Activated CD8-positive, alpha-beta memory T cell treated with anti-CD3 and anti-CD28 coated beads for 36 hours (primary cell): ENCODE results near the gene PODNL1. TPM values are rescaled to one million over a fixed set of nuclear protein-coding genes. Genes with fewer than 3 reads are reported as not detected.

ENCODE experiments used
- CTCF ChIA-PET: fragments of 350-600 bp; sonication (Branson Sonifier 250); formaldehyde crosslinking; loops from one replicate; lab custom pipeline; 2021; ENCODE audit warnings: antibody characterized with exemption; lab: Charles Lee
- POLR2A ChIA-PET: fragments of 350-600 bp; sonication (Branson Sonifier 250); formaldehyde crosslinking; loops from one replicate; lab custom pipeline; 2021; ENCODE audit warnings: antibody characterized with exemption; lab: Charles Lee
- total RNA-seq, 2 experiments: library from RNA; stranded (reverse); gene quantifications; one replicate each; pipeline ENCODE4 v1.2.3, GENCODE V29; 2021

Gene PODNL1
- total RNA-seq, 2 experiments from 2014 or later, result 0.21 TPM; not detected in 1

- ChIA-PET POLR2A (interaction anchor here (0.6 kb wide), 1 partner anchor 468 kb away, joined by 3 read pairs; no protein-coding TSS in a partner anchor), CTCF (interaction anchor here (0.9 to 1.9 kb wide), 5 partner anchors 15 to 188 kb away, joined by 3 to 6 read pairs (median 5); partner anchors contain the start of gene IL27RA)
Measured at GRCh38 chr19:13887517-13887916, 50.7 kb downstream of the PODNL1 start.

- ChIA-PET POLR2A (interaction anchor here (0.5 kb wide), 1 partner anchor 132 kb away, joined by 3 read pairs; no protein-coding TSS in a partner anchor), CTCF (interaction anchor here (0.6 to 1.9 kb wide), 10 partner anchors 11 to 188 kb away, joined by 3 to 6 read pairs (median 4); partner anchors contain the start of gene IL27RA)
Measured at GRCh38 chr19:13887018-13887436, 51.2 kb downstream of the PODNL1 start.

GRCh38 chr19:13885826-13886365, 52.3 kb downstream of the PODNL1 start:
- POLR2A ChIA-PET, result interaction anchor here (0.5 kb wide), 1 partner anchor 156 kb away, joined by 3 read pairs; no protein-coding TSS in a partner anchor
- CTCF ChIA-PET, result interaction anchor here (0.7 to 1.9 kb wide), 7 partner anchors 17 to 463 kb away, joined by 3 to 5 read pairs (median 3); no protein-coding TSS in a partner anchor

GRCh38 chr19:13884726-13885591, 53.3 kb downstream of the PODNL1 start:
- ChIA-PET POLR2A (no interaction called here), CTCF (interaction anchor here (0.6 to 1.5 kb wide), 6 partner anchors 46 to 464 kb away, joined by 3 read pairs; no protein-coding TSS in a partner anchor)

- ChIA-PET POLR2A (no interaction called here), CTCF (interaction anchor here (0.5 to 1.8 kb wide), 3 partner anchors 164 to 296 kb away, joined by 3 to 5 read pairs (median 3); no protein-coding TSS in a partner anchor)
Measured at GRCh38 chr19:13883516-13884064, 54.6 kb downstream of the PODNL1 start.

GRCh38 chr19:13882836-13883235, 55.4 kb downstream of the PODNL1 start:
- POLR2A ChIA-PET, result interaction anchor here (1.3 to 1.4 kb wide), 2 partner anchors 43 to 149 kb away, joined by 3 read pairs; no protein-coding TSS in a partner anchor
- CTCF ChIA-PET, result interaction anchor here (0.9 to 3.8 kb wide), 8 partner anchors 21 to 254 kb away, joined by 3 to 15 read pairs (median 5); partner anchors contain the start of genes ASF1B, DCAF15 and IL27RA

GRCh38 chr19:13882419-13882795, 55.8 kb downstream of the PODNL1 start:
- ChIA-PET CTCF (interaction anchor here (0.8 to 5.9 kb wide), 12 partner anchors 10 to 254 kb away, joined by 3 to 34 read pairs (median 6); partner anchors contain the start of genes ASF1B, DCAF15, IL27RA and MISP3), POLR2A (interaction anchor here (1.0 to 1.4 kb wide), 3 partner anchors 43 to 150 kb away, joined by 3 to 6 read pairs (median 3); no protein-coding TSS in a partner anchor)

GRCh38 chr19:13881692-13882418, 56.4 kb downstream of the PODNL1 start:
- CTCF ChIA-PET, result interaction anchor here (0.6 to 5.9 kb wide), 17 partner anchors 10 to 255 kb away, joined by 3 to 34 read pairs (median 5); partner anchors contain the start of genes ASF1B, DCAF15, IL27RA and MISP3
- POLR2A ChIA-PET, result interaction anchor here (1.0 to 1.4 kb wide), 3 partner anchors 43 to 150 kb away, joined by 3 to 6 read pairs (median 3); no protein-coding TSS in a partner anchor

- ChIA-PET CTCF (interaction anchor here (0.6 to 5.9 kb wide), 21 partner anchors 9 to 467 kb away, joined by 3 to 34 read pairs (median 4); partner anchors contain the start of genes ASF1B, BRME1, CC2D1A and IL27RA), POLR2A (interaction anchor here (1.3 to 1.4 kb wide), 2 partner anchors 42 to 151 kb away, joined by 3 read pairs; no protein-coding TSS in a partner anchor)
Measured at GRCh38 chr19:13881251-13881691, 56.9 kb downstream of the PODNL1 start.

Other genes with a start within 250 kb of the PODNL1 start
- gene MRI1, start 173.9 kb downstream of the PODNL1 start, total RNA-seq, result 10 to 100 TPM; 44.6 to 46.1 TPM
- gene C19orf53, start 164.0 kb downstream of the PODNL1 start, total RNA-seq, result 100 to 1,000 TPM; 142 to 148 TPM
- 1 to 10 TPM; 4.9 to 5.8 TPM for gene ZSWIM4, start 143.0 kb downstream of the PODNL1 start, total RNA-seq
- 1 to 10 TPM in 1 of 2 experiments, under 1 TPM in 1; 0.92 to 2.1 TPM for gene NANOS3, start 61.3 kb downstream of the PODNL1 start, total RNA-seq
- 1 to 10 TPM; 6.9 TPM for gene BRME1, start 32.3 kb downstream of the PODNL1 start, total RNA-seq
- 10 to 100 TPM; 29.4 to 30.5 TPM for gene CC2D1A, start 32.2 kb downstream of the PODNL1 start, total RNA-seq
- 10 to 100 TPM; 59.9 to 65.3 TPM for gene DCAF15, start 14.1 kb upstream of the PODNL1 start, total RNA-seq
- 10 to 100 TPM; 11.8 to 12.5 TPM for gene RFX1, start 67.9 kb upstream of the PODNL1 start, total RNA-seq
- not detected for gene RLN3, start 89.7 kb upstream of the PODNL1 start, total RNA-seq
- gene IL27RA, start 93.3 kb upstream of the PODNL1 start, total RNA-seq, result 10 to 100 TPM; 60.1 to 61.1 TPM
- not detected for gene PALM3, start 123.7 kb upstream of the PODNL1 start, total RNA-seq
- gene MISP3, start 134.4 kb upstream of the PODNL1 start, total RNA-seq, result 1 to 10 TPM; 1.0 to 1.1 TPM
- gene C19orf67, start 147.4 kb upstream of the PODNL1 start, total RNA-seq, result not detected
- 10 to 100 TPM; 95.0 to 96.1 TPM for gene SAMD1, start 152.3 kb upstream of the PODNL1 start, total RNA-seq
- 10 to 100 TPM; 70.5 to 74.1 TPM for gene PRKACA, start 179.3 kb upstream of the PODNL1 start, total RNA-seq
- 10 to 100 TPM; 79.7 to 83.6 TPM for gene ASF1B, start 198.2 kb upstream of the PODNL1 start, total RNA-seq